B cell (primary cell): ENCODE measurements around the gene PSMD5.
"Not testable (repeated sequence)": the region's sequence is repeated elsewhere in the genome, so short reads cannot be mapped to it uniquely, and the experiment has no call there.

Experiments
- EZH2 ChIP-seq: IDR thresholded peaks from 2 replicates; pipeline ENCODE4 v1.6.1; 2012; ENCODE audit warnings: borderline replicate concordance, low read depth, mild to moderate bottlenecking, moderate library complexity, low read length; ENCODE audit not compliant: insufficient read depth, poor library complexity, severe bottlenecking
- TF ChIP-seq, protein P1 (sequence below): fragments of 200-600 bp; IDR thresholded peaks from one replicate; pipeline ENCODE4 v1.8.0; 2022; ENCODE audit warnings: antibody characterized with exemption, mild to moderate bottlenecking

DNA sequence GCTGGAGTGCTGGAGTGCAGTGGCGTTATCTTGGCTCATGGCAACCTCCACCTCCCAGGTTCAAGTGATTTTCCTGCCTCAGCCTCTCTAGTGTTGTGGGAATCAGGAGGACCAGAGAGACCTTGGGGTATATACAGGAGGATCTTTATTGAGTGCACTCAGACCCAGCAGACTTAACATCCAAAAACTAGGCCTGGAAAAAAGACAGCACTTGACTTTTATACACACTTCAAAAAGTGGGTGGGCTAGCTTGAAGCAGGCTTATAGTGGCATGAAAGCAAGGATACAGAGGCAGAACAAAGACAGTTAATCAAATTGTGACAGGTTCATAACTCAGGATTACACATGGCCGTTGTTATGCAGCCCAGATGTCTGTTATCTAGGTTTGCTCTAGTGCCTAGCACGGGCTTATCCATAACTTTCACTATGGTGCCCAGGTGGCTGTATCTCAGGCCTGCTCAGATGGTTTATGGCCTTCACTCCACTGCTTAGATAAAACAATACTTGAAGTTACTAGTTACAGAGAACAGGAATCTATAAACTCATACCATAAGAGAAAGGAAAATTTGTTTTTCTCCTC is 37.8 kb downstream of the PSMD5 start:
- TF ChIP-seq, protein P1, sequence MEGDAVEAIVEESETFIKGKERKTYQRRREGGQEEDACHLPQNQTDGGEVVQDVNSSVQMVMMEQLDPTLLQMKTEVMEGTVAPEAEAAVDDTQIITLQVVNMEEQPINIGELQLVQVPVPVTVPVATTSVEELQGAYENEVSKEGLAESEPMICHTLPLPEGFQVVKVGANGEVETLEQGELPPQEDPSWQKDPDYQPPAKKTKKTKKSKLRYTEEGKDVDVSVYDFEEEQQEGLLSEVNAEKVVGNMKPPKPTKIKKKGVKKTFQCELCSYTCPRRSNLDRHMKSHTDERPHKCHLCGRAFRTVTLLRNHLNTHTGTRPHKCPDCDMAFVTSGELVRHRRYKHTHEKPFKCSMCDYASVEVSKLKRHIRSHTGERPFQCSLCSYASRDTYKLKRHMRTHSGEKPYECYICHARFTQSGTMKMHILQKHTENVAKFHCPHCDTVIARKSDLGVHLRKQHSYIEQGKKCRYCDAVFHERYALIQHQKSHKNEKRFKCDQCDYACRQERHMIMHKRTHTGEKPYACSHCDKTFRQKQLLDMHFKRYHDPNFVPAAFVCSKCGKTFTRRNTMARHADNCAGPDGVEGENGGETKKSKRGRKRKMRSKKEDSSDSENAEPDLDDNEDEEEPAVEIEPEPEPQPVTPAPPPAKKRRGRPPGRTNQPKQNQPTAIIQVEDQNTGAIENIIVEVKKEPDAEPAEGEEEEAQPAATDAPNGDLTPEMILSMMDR = not testable (repeated sequence)
- not testable (repeated sequence) for TF ChIP-seq EZH2
